GM23248 (cell line): ENCODE measurements around the gene AKAP14. TPM values are rescaled to one million over a fixed set of nuclear protein-coding genes. Genes with fewer than 3 reads are reported as not detected.

Experiments
- DNase-seq: peaks from one replicate; pipeline ENCODE4 v3.0.0-alpha.2; 2015
- H2AFZ ChIP-seq: fragments of 200-600 bp; sonication (generic); 2 replicates; pipeline ENCODE4 v1.6.1; 2016; ENCODE audit warnings: antibody characterized with exemption
- H3F3A ChIP-seq: fragments of 200-600 bp; sonication (generic); 2 replicates; pipeline ENCODE4 v1.6.1; 2016; ENCODE audit warnings: mild to moderate bottlenecking, antibody characterized with exemption, mixed run types; ENCODE audit not compliant: insufficient read depth
- H3K27ac ChIP-seq: fragments of 200-600 bp; sonication (generic); 2 replicates; pipeline ENCODE4 v1.5.1; 2016; ENCODE audit warnings: mild to moderate bottlenecking
- H3K27me3 ChIP-seq: fragments of 200-600 bp; sonication (generic); replicated peaks from 2 replicates; pipeline ENCODE4 v1.6.1; 2016; ENCODE audit warnings: mild to moderate bottlenecking; ENCODE audit not compliant: insufficient read depth
- H3K36me3 ChIP-seq: fragments of 200-600 bp; sonication (generic); 2 replicates; pipeline ENCODE4 v1.6.1; 2016; ENCODE audit warnings: low read depth, mild to moderate bottlenecking
- H3K4me1 ChIP-seq: fragments of 200-600 bp; sonication (generic); 2 replicates; pipeline ENCODE4 v1.6.1; 2016; ENCODE audit warnings: mild to moderate bottlenecking; ENCODE audit not compliant: insufficient read depth
- H3K4me2 ChIP-seq: fragments of 200-600 bp; sonication (generic); one replicate; pipeline ENCODE4 v1.6.1; 2016; ENCODE audit warnings: mild to moderate bottlenecking; ENCODE audit not compliant: unreplicated experiment
- H3K4me3 ChIP-seq: fragments of 200-600 bp; sonication (generic); 2 replicates; pipeline ENCODE4 v1.5.1; 2016; ENCODE audit warnings: mild to moderate bottlenecking
- H3K79me2 ChIP-seq: fragments of 200-600 bp; sonication (generic); 2 replicates; pipeline ENCODE4 v1.6.1; 2016; ENCODE audit warnings: mild to moderate bottlenecking; ENCODE audit not compliant: insufficient read depth
- H3K9ac ChIP-seq: fragments of 200-600 bp; sonication (generic); 2 replicates; pipeline ENCODE4 v1.6.1; 2016; ENCODE audit warnings: mild to moderate bottlenecking
- H3K9me2 ChIP-seq: fragments of 200-600 bp; sonication (generic); 2 replicates; pipeline ENCODE4 v1.6.1; 2016; ENCODE audit warnings: mixed run types, mild to moderate bottlenecking, moderate library complexity; ENCODE audit not compliant: insufficient read depth
- H3K9me3 ChIP-seq: fragments of 200-600 bp; sonication (generic); one replicate; pipeline ENCODE4 v1.6.1; 2017; ENCODE audit warnings: low read depth
- H4K20me1 ChIP-seq: fragments of 200-600 bp; sonication (generic); 2 replicates; pipeline ENCODE4 v1.6.0; 2016; ENCODE audit not compliant: insufficient read depth
- EZH2 ChIP-seq: fragments of 200-600 bp; sonication (generic); IDR thresholded peaks from 2 replicates; pipeline ENCODE4 v1.6.1; 2018; ENCODE audit warnings: antibody characterized with exemption, mild to moderate bottlenecking; ENCODE audit not compliant: insufficient read depth, poor library complexity, severe bottlenecking
- EZH2phosphoT487 ChIP-seq: fragments of 200-600 bp; sonication (generic); IDR thresholded peaks from 2 replicates; pipeline ENCODE4 v1.6.1; 2018; ENCODE audit warnings: antibody characterized with exemption, moderate library complexity, mild to moderate bottlenecking, low read depth; ENCODE audit not compliant: insufficient read depth
- WGBS, 2 experiments: methylation state at CpG; one replicate each; pipeline ENCODE4 v1.1.6; 2015 to 2017; ENCODE audit warnings: low lambda C conversion rate in 2 of 2, low coverage in 1 of 2; ENCODE audit errors: missing lambda C conversion rate in 2 of 2; 5-methylcytosine and 5-hydroxymethylcytosine counted together
- in situ Hi-C: fragments of 300-500 bp; cut with MboI; formaldehyde crosslinking; loops from 2 replicates; pipeline ENCODE4 v1.15.0; 2020
- polyA plus RNA-seq: library from polyadenylated mRNA; unstranded; fragments of >200 nt; fragmentation: Nextera tagmentation; extraction: Ambion mirVana; gene quantifications from 2 replicates; pipeline ENCODE4 v1.2.1, GENCODE V29; 2016
- total RNA-seq: library from RNA; depleted of rRNA; stranded (reverse); fragments of >200 nt; shearing (Covaris generic); gene quantifications from 2 replicates; pipeline ENCODE4 v1.2.3, GENCODE V29; 2014

Gene AKAP14
- total and polyA plus RNA-seq, 2 experiments from 2014 or later = not detected

DNA sequence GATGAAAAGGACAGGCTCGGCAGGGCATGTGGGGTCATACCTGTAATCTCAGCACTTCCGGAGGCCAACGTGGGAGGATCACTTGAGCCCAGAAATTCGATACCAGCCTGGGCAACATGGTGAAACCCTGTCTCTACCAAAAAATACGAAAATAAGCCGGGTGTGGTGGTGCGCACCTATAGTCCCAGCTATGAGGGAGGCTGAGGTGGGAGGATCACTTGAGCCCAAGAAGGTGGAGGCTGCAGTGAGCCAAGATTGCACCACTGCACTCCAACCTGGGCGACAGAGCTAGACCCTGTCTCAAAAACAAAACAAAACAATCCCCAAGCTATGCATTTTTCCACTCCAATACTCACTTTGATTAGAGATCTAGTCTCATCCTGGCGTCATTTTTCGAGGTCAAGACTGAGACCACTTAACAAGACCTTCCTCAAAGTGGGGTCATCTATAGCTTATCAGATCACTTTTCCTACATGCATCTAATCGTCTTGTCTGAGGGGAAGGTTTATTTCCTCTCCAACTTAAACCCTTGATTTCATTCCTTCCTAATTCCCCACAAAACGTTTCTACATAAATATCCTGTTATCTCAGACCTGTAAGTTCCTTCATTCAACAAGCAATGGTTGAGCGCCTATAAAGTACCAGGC lies 46.6 kb downstream of the AKAP14 start:
- Histone ChIP-seq H3K36me3 (no peaks in the 10 kb centered on the region), H3K9me3 (no peaks in the 10 kb centered on the region), H3K9me2 (no peaks in the 10 kb centered on the region), H3K9ac (peak overlapping the region; percentile 95), H3K27ac (peak overlapping the region; percentile 91), H3K4me2 (peak overlapping the region; percentile 93), H3K4me3 (peak overlapping the region; percentile 98), H3K79me2 (peaks cover 24% of the 10 kb centered on the region), H4K20me1 (no peaks in the 10 kb centered on the region), H2AFZ (peak overlapping the region; percentile 91), H3F3A (peaks cover 15% of the 10 kb centered on the region), H3K27me3 (no peaks in the 10 kb centered on the region), H3K4me1 (0 out of 2 replicates have a peak, but pooled peaks cover 5% of the 10 kb centered on the region)
- WGBS, 2 experiments = 47 to 51% methylated on average over 12 to 13 of the region's 13 CpGs
- in situ Hi-C loops = no loop called here
- no peak for DNase-seq
- no peak for TF ChIP-seq EZH2phosphoT487
- no peak for TF ChIP-seq EZH2

DNA sequence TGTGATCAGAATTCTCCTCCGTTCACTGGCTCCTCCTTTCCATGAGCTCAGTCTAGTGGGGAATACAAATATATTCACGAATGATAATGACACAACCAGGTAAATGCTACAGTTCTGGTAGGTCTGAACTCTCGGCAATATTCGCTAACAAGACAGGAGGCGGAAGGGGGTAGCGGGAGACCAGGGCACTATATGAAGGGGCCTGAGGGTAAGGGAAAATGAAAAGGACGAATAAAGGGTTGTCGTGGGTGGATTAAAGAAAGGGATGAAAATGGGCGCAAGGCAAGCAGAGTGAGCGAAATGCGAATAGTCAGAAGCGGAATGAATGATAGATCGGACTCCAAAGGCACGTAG lies 47.1 kb downstream of the AKAP14 start:
- no peaks in the 10 kb centered on the region for H3K27me3 ChIP-seq
- 1 to 2% methylated on average over 12 to 14 of the region's 14 CpGs for WGBS, 2 experiments
- in situ Hi-C loops = no loop called here

DNA sequence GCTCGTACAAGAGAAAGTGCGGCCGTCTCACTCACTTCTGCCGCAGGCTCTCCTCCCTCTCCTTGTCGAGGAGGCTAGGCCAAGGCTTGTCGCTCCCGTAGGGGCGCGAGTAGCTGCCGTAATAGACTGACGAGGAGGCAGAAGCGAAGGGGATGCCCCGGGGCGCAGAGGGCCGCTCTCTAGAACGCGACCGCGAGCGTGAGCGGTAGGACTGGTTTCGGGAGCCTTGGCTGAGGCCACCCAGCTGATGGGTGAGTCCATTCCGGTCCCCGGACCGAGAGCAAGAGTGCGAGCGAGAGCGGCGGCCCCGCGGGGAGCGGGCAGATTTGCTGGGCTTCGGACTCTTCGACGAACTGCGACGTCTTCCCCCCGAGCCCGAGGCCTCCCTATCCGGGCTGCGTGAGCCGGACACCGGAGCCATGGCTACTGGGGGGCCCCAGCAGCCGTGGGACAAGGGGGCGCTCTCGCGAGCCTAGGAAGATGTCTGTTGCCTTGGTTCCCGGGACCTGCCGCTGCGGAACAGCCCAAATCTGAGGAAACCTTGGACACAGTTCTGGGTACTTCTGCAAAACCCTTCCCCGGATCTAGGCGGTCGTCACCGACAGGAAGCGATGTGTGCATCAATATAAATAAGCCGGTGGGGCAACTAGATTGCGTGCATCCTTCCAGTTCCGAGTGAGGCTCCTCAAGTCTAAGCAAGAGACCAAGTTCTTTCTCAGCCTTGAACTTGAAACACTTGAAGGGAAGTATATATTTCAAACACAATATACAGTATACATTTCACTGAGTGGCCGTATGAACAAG lies 47.7 kb downstream of the AKAP14 start, which contains the start of gene NKAP:
Gene NKAP, minus strand, starts transcription at position 567 of the 804 bp plus-strand sequence. Its CDS starts 146 bp downstream, at position 421.
- Histone ChIP-seq H3K36me3 (no peaks in the 10 kb centered on the region), H3K27ac (peak within 1 kb of the TSS; percentile 91), H3K9me3 (no peaks in the 10 kb centered on the region), H3K4me3 (peak within 1 kb of the TSS; percentile 98), H3K9me2 (no peaks in the 10 kb centered on the region), H2AFZ (peak within 1 kb of the TSS; percentile 91), H3K79me2 (peaks cover 24% of the 10 kb centered on the region), H3K27me3 (no peaks in the 10 kb centered on the region), H3K4me1 (0 out of 2 replicates have a peak, but pooled peaks cover 5% of the 10 kb centered on the region), H3K9ac (peak within 1 kb of the TSS; percentile 95), H3K4me2 (peak within 1 kb of the TSS; percentile 93), H4K20me1 (no peaks in the 10 kb centered on the region), H3F3A (peaks cover 15% of the 10 kb centered on the region)
- peak; percentile 92 for DNase-seq
- WGBS, 2 experiments = 1% methylated on average over 31 to 34 of the region's 59 CpGs
- no peak for TF ChIP-seq EZH2phosphoT487
- TF ChIP-seq EZH2 = no peak
- in situ Hi-C loops = no loop called here

More for the DNA sequence above, 47.1 kb downstream of the AKAP14 start:
- Histone ChIP-seq H3K36me3 (no peaks in the 10 kb centered on the region), H3K9me3 (no peaks in the 10 kb centered on the region), H3K4me3 (peak overlapping the region; percentile 98), H2AFZ (peak overlapping the region; percentile 91), H3K9ac (peak overlapping the region; percentile 95), H3K27ac (peak overlapping the region; percentile 91), H3K79me2 (peaks cover 24% of the 10 kb centered on the region), H3K4me1 (0 out of 2 replicates have a peak, but pooled peaks cover 5% of the 10 kb centered on the region), H4K20me1 (no peaks in the 10 kb centered on the region), H3F3A (peaks cover 15% of the 10 kb centered on the region), H3K4me2 (peak overlapping the region; percentile 93), H3K9me2 (no peaks in the 10 kb centered on the region)
- TF ChIP-seq EZH2 (no peak), EZH2phosphoT487 (no peak)
- peak; percentile 33 for DNase-seq

GRCh38 chrX:119945481-119945880 lies 49.8 kb downstream of the AKAP14 start:
- Histone ChIP-seq H3K36me3 (no peaks in the 10 kb centered on the region), H3K9ac (no peak overlapping the region), H3K4me1 (0 out of 2 replicates have a peak, but pooled peaks cover 5% of the 10 kb centered on the region), H3K4me3 (no peak overlapping the region), H3K9me3 (no peaks in the 10 kb centered on the region), H3F3A (peaks cover 15% of the 10 kb centered on the region), H3K4me2 (no peak overlapping the region), H4K20me1 (no peaks in the 10 kb centered on the region), H3K79me2 (peaks cover 21% of the 10 kb centered on the region), H2AFZ (no peak overlapping the region), H3K27me3 (no peaks in the 10 kb centered on the region), H3K9me2 (no peaks in the 10 kb centered on the region), H3K27ac (no peak overlapping the region)
- no peak for DNase-seq
- in situ Hi-C loops = no loop called here
- TF ChIP-seq EZH2 (no peak), EZH2phosphoT487 (no peak)
- WGBS, 2 experiments = 83 to 90% methylated on average over 5 to 6 of the region's 6 CpGs
